Measurements from ENCODE around the gene CPEB4. TPM values are rescaled to one million over a fixed set of nuclear protein-coding genes. Genes with fewer than 3 reads are reported as not detected.

CPEB4 gene
- total and polyA plus RNA-seq, 9 of the 15 experiments (the other 6 are each of a cell fraction or from before 2014, with no cell fraction given), result 7.4 to 21.3 (median 12.4) TPM

- TF ChIP-seq ARNT (IDR thresholded peaks at IDR 0.05) (peak in 1 of 2 experiments; percentile 35; a peak in 1 of 4 replicates), NR1H2 (CRISPR knock-in tag; IDR thresholded peaks at IDR 0.05) (no peak), NCOA2 (IDR thresholded peaks at IDR 0.05; ENCODE audit: partially characterized antibody in 2 of 2) (no peak), KAT2B (IDR thresholded peaks at IDR 0.05; ENCODE audit: low read depth, low read length) (no peak), SREBF1 (IDR thresholded peaks at IDR 0.05; ENCODE audit: borderline replicate concordance, low read depth, low read length) (no peak), RAD21 (CRISPR knock-in tag; conservative IDR thresholded peaks at IDR 0.05 in 1 of 2, IDR thresholded peaks at IDR 0.05 in 1 of 2) (peak; percentile 90 to 91), EP400 (IDR thresholded peaks at IDR 0.05) (peak; percentile 61), MEF2D (tag; conservative IDR thresholded peaks at IDR 0.05; ENCODE audit: low read depth) (no peak), PHF8 (IDR thresholded peaks at IDR 0.05; ENCODE audit: borderline replicate concordance, low read length) (no peak), PHF21A (IDR thresholded peaks at IDR 0.05; ENCODE audit: borderline replicate concordance, low read depth) (no peak), CBX2 (IDR thresholded peaks at IDR 0.05; ENCODE audit: insufficient read depth, low read length, poor library complexity, severe bottlenecking) (no peak), ZNF57 (CRISPR knock-in tag; IDR thresholded peaks at IDR 0.05) (no peak), CBX3 (IDR thresholded peaks at IDR 0.05; ENCODE audit: borderline replicate concordance in 1 of 2, low read length in 2 of 2) (no peak), HDAC1 (IDR thresholded peaks at IDR 0.05) (peak in 1 of 2 experiments; percentile 44; a peak in 2 of 4 replicates), U2AF2 (optimal IDR thresholded peaks at IDR 0.05; ENCODE audit: low read depth, low read length) (no peak), TAF15 (IDR thresholded peaks at IDR 0.05; ENCODE audit: low read depth, low read length) (no peak), ZNF41 (CRISPR knock-in tag; conservative IDR thresholded peaks at IDR 0.05) (no peak), GTF2F1 (IDR thresholded peaks at IDR 0.05; ENCODE audit: low read depth, low read length) (no peak), NFYB (IDR thresholded peaks at IDR 0.05; ENCODE audit: extremely low read depth, insufficient read length) (no peak), DNMT1 (IDR thresholded peaks at IDR 0.05) (no peak), SMARCA4 (IDR thresholded peaks at IDR 0.05) (peak; percentile 83), ZNF165 (CRISPR knock-in tag; IDR thresholded peaks at IDR 0.05; ENCODE audit: borderline replicate concordance) (no peak), ZNF766 (CRISPR knock-in tag; conservative IDR thresholded peaks at IDR 0.05) (peak; percentile 98), GTF2A2 (tag; IDR thresholded peaks at IDR 0.05) (no peak)
- TF ChIP-seq, protein P1, sequence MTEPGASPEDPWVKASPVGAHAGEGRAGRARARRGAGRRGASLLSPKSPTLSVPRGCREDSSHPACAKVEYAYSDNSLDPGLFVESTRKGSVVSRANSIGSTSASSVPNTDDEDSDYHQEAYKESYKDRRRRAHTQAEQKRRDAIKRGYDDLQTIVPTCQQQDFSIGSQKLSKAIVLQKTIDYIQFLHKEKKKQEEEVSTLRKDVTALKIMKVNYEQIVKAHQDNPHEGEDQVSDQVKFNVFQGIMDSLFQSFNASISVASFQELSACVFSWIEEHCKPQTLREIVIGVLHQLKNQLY (CRISPR knock-in tag; conservative IDR thresholded peaks at IDR 0.05), result no peak
- TF ChIP-seq, protein P2, sequence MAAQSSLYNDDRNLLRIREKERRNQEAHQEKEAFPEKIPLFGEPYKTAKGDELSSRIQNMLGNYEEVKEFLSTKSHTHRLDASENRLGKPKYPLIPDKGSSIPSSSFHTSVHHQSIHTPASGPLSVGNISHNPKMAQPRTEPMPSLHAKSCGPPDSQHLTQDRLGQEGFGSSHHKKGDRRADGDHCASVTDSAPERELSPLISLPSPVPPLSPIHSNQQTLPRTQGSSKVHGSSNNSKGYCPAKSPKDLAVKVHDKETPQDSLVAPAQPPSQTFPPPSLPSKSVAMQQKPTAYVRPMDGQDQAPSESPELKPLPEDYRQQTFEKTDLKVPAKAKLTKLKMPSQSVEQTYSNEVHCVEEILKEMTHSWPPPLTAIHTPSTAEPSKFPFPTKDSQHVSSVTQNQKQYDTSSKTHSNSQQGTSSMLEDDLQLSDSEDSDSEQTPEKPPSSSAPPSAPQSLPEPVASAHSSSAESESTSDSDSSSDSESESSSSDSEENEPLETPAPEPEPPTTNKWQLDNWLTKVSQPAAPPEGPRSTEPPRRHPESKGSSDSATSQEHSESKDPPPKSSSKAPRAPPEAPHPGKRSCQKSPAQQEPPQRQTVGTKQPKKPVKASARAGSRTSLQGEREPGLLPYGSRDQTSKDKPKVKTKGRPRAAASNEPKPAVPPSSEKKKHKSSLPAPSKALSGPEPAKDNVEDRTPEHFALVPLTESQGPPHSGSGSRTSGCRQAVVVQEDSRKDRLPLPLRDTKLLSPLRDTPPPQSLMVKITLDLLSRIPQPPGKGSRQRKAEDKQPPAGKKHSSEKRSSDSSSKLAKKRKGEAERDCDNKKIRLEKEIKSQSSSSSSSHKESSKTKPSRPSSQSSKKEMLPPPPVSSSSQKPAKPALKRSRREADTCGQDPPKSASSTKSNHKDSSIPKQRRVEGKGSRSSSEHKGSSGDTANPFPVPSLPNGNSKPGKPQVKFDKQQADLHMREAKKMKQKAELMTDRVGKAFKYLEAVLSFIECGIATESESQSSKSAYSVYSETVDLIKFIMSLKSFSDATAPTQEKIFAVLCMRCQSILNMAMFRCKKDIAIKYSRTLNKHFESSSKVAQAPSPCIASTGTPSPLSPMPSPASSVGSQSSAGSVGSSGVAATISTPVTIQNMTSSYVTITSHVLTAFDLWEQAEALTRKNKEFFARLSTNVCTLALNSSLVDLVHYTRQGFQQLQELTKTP (IDR thresholded peaks at IDR 0.05; ENCODE audit: low read depth in 1 of 2, partially characterized antibody in 2 of 2), result peak in 1 of 2 experiments; percentile 57
Observed at GRCh38 chr5:173885475-173886010, 2.6 kb upstream of the CPEB4 start (continued).
